Measurements from ENCODE around the gene TRIM68.

The TRIM68 gene

GRCh38 chr11:4606231-4607015 is 1.6 kb downstream of the TRIM68 start:
- DNase-seq, result no peak

GRCh38 chr11:4605057-4605456 is 3.0 kb downstream of the TRIM68 start:
- no peak for DNase-seq

- no peak for DNase-seq
These were observed 14.3 kb downstream of the TRIM68 start, which contains the start of gene OR52I1 for GRCh38 chr11:4593739-4594138. Gene OR52I1, plus strand, starts transcription at chr11:4594039. Its CDS starts 0 bp downstream, at chr11:4594039.

- no peak for DNase-seq
These were observed 19.0 kb downstream of the TRIM68 start for GRCh38 chr11:4589017-4589416.

GRCh38 chr11:4581443-4581842 is 26.6 kb downstream of the TRIM68 start, which contains the start of gene OR52I2:
Gene OR52I2, plus strand, starts transcription at chr11:4581743.
- DNase-seq, result no peak

- no peak for DNase-seq
These were observed 27.9 kb downstream of the TRIM68 start for GRCh38 chr11:4580124-4580523.

GRCh38 chr11:4578624-4579023 is 29.4 kb downstream of the TRIM68 start:
- DNase-seq, result no peak

GRCh38 chr11:4577761-4578160 is 30.3 kb downstream of the TRIM68 start:
- no peak for DNase-seq

GRCh38 chr11:4576880-4577279 is 31.2 kb downstream of the TRIM68 start:
- DNase-seq, result no peak

GRCh38 chr11:4569075-4569474 is 39.0 kb downstream of the TRIM68 start:
- no peak for DNase-seq

- no peak for DNase-seq
These were observed 42.7 kb downstream of the TRIM68 start for GRCh38 chr11:4565371-4565770.

- DNase-seq, result no peak
These were observed 47.6 kb downstream of the TRIM68 start for GRCh38 chr11:4560467-4560866.

GRCh38 chr11:4559527-4560440 is 48.2 kb downstream of the TRIM68 start:
- no peak for DNase-seq

- no peak for DNase-seq
These were observed 56.6 kb downstream of the TRIM68 start for GRCh38 chr11:4551346-4551979.

All from SW 1271 (cell line).